PC-3 (cell line): ENCODE measurements around the gene MZT2B.

Experiments
- CTCF ChIP-seq: fragments of 300-600 bp; sonication (generic); conservative IDR thresholded peaks from 2 replicates; pipeline ENCODE4 v1.5.1; 2017; ENCODE audit warnings: antibody characterized with exemption, low read depth, mild to moderate bottlenecking, low read length
- EZH2 ChIP-seq: fragments of 300-600 bp; sonication (generic); IDR thresholded peaks from one replicate; pipeline ENCODE4 v1.6.1; 2017; ENCODE audit warnings: antibody characterized with exemption, mild to moderate bottlenecking, low read length; ENCODE audit not compliant: unreplicated experiment
- EZH2phosphoT487 ChIP-seq: fragments of 300-600 bp; sonication (generic); IDR thresholded peaks from 2 replicates; pipeline ENCODE4 v1.6.1; 2018; ENCODE audit warnings: mild to moderate bottlenecking, antibody characterized with exemption, low read length, borderline replicate concordance

DNA sequence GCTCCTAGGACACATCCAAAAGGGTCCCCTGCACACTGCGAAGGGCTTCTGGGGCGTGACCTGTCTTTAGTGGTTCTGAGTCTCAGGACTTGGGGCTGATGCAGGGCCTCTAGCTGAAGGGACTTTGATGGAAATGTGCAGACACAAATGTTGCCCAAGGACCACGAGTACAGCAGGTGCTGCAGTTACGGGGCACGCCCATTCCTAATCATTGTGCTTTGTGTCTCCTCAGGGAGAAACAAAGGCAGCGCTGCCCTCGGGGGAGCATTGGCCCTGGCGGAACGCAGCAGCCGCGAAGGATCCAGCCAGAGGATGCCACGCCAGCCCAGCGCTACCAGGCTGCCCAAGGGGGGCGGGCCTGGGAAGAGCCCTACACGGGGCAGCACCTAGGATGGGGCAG is 8.2 kb downstream of the MZT2B start:
- TF ChIP-seq CTCF: no peak
- no peak for TF ChIP-seq EZH2
- no peak for TF ChIP-seq EZH2phosphoT487
